ENCODE data around the gene IL1B.

Gene IL1B

GRCh38 chr2:112828251-112828691 lies 8.3 kb downstream of the IL1B start:
- DNase-seq, result no peak

- no peak for DNase-seq
Observed at GRCh38 chr2:112827604-112828185, 8.9 kb downstream of the IL1B start.

- DNase-seq, result no peak
Observed at GRCh38 chr2:112827009-112827408, 9.6 kb downstream of the IL1B start.

- DNase-seq, result no peak
Observed at GRCh38 chr2:112825706-112826105, 10.9 kb downstream of the IL1B start.

GRCh38 chr2:112824694-112825085 lies 11.9 kb downstream of the IL1B start:
- no peak for DNase-seq

GRCh38 chr2:112821682-112822081 lies 14.9 kb downstream of the IL1B start:
- no peak for DNase-seq

- DNase-seq, result no peak
Observed at GRCh38 chr2:112821142-112821541, 15.4 kb downstream of the IL1B start.

- DNase-seq, result no peak
Observed at GRCh38 chr2:112820343-112820742, 16.2 kb downstream of the IL1B start.

GRCh38 chr2:112819081-112819480 lies 17.5 kb downstream of the IL1B start:
- no peak for DNase-seq

- DNase-seq, result no peak
Observed at GRCh38 chr2:112818094-112818902, 18.3 kb downstream of the IL1B start.

- DNase-seq, result no peak
Observed at GRCh38 chr2:112817082-112817689, 19.4 kb downstream of the IL1B start.

GRCh38 chr2:112814278-112814677 lies 22.3 kb downstream of the IL1B start:
- DNase-seq, result no peak

GRCh38 chr2:112813280-112813966 lies 23.2 kb downstream of the IL1B start:
- DNase-seq, result no peak

GRCh38 chr2:112812318-112813267 lies 24.0 kb downstream of the IL1B start:
- no peak for DNase-seq

- no peak for DNase-seq
Observed at GRCh38 chr2:112811841-112812306, 24.7 kb downstream of the IL1B start.

- no peak for DNase-seq
Observed at GRCh38 chr2:112811276-112811831, 25.2 kb downstream of the IL1B start.

GRCh38 chr2:112809112-112809511 lies 27.5 kb downstream of the IL1B start:
- DNase-seq, result no peak

- DNase-seq, result no peak
Observed at GRCh38 chr2:112807233-112807807, 29.3 kb downstream of the IL1B start.

GRCh38 chr2:112805542-112805941 lies 31.0 kb downstream of the IL1B start:
- no peak for DNase-seq

- DNase-seq, result no peak
Observed at GRCh38 chr2:112803691-112804521, 32.7 kb downstream of the IL1B start.
